HG02884 (cell line): Measurements from ENCODE around the gene FYB1.
"Not testable (repeated sequence)": the region's sequence is repeated elsewhere in the genome, so short reads cannot be mapped to it uniquely, and the experiment has no call there.

ENCODE experiments used
- ATAC-seq: cut with Tn5 transposase; IDR thresholded peaks from one replicate; pipeline ENCODE4 v1.9.1; 2021; ENCODE audit warnings: mild to moderate bottlenecking, moderate library complexity; ENCODE audit not compliant: unreplicated experiment

The FYB1 gene

DNA sequence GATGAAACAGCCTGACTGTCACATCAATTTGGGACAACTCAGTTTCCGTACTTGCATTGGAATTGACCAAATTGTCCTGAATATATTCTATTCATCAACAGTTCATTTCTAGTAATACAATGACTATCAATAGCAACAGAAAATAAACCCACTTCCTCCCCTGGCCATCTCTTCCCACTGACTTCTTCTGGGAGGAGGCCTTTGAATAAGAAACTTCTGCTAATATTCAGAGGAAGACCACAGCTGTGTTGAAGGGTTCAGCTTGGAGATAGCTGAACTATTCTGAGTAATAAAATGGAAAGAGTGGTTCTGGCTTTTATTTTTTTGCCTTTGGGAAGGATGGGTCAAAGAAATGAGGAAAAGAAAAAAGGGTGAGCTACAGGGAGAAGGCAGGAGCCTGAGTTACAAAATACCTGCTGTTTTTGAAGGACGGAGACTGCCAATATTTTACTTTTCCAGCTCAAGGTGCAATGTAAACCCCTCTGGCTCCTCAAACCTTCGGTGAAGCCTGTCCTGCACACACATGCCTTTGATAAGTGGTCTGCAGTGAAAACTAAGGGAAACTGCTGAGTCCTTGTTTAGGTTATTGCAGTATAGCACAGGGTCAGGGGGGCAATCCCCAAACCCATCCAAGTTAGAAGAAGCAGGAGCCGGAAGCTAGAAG is 29.9 kb downstream of the FYB1 start:
- ATAC-seq: no peak

DNA sequence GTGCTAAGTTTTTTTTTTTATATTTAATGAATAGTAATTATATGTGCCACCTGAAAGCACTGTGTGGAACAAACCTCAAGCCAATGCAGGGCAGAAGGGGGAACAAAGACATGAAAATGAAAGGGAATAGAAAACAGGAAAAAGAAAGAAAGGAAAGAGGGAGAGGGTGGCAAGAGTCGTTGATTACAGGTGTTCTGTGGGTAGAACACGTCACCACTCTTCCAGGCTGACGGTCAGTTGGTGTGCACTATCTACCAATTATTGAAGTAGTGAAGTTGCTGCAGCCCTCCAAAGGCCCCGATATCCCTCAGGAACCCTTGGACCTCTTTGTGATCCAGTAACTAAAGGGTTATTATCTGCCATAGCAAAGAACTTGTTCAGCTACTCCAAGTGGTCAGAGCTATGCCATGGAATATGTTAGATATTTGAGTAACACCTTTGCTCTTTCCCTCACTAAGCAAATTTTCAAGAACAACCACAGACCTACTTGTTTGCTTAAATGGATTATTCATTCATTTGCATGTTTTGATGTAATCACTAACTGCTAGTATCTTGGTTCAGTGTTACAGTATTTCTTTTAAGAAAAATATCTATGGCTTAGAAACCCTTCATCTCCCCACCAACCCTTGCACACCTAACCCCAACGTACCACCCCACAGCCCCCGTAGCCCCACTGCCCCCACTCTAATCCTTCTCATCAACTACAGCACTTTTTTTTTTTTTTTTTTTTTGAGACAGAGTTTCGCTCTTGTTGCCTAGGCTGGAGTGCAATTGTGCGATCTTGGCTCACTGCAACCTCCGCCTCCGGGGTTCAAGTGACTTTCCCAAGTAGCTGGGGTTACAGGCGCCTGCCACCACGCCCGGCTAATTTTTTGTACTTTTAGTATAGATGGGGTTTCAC is 31.3 kb downstream of the FYB1 start:
- no peak for ATAC-seq

GRCh38 chr5:39186722-39187539 is 32.4 kb downstream of the FYB1 start:
- no peak for ATAC-seq

GRCh38 chr5:39186289-39186688 is 33.1 kb downstream of the FYB1 start:
- ATAC-seq: no peak

- ATAC-seq: no peak
Observed at GRCh38 chr5:39185761-39186160, 33.6 kb downstream of the FYB1 start.

DNA sequence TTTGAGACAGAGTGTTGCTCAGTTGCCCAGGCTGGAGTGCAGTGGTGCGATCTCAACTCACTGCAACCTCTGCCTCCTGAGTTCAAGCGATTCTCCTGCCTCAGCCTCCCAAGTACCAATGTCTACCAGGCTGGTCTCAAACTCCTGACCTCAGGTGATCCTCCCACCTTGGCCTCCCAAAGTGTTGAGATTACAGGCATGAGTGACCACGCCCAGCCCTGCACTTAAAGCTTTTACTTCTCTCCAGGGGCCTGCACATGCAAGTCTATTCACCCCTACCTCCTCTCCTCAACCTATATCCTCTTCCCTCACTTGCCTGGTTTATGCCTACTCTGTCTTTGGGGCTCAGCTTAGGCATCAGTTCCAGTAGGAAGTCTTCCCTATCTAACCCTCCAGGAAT is 39.8 kb downstream of the FYB1 start:
- ATAC-seq: not testable (repeated sequence)

- no peak for ATAC-seq
Observed at GRCh38 chr5:39178861-39179260, 40.5 kb downstream of the FYB1 start.

GRCh38 chr5:39178171-39178570 is 41.2 kb downstream of the FYB1 start:
- no peak for ATAC-seq

DNA sequence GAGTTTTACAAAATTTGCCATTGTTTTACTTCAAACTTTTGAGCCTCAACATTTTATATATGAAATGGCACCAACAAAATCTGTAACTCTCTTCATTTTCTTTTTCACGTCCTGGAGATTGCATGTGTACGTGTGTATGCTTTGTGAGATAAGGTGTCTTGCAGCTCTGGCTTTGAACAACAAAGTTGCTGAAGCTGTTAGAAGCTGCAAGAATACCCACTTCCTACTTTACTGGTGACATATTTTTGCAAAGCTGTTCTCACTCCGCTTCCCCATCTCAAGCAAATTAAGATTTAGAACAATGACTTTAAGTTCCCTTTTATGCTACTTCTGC is 41.8 kb downstream of the FYB1 start:
- peak; percentile 68 for ATAC-seq

DNA sequence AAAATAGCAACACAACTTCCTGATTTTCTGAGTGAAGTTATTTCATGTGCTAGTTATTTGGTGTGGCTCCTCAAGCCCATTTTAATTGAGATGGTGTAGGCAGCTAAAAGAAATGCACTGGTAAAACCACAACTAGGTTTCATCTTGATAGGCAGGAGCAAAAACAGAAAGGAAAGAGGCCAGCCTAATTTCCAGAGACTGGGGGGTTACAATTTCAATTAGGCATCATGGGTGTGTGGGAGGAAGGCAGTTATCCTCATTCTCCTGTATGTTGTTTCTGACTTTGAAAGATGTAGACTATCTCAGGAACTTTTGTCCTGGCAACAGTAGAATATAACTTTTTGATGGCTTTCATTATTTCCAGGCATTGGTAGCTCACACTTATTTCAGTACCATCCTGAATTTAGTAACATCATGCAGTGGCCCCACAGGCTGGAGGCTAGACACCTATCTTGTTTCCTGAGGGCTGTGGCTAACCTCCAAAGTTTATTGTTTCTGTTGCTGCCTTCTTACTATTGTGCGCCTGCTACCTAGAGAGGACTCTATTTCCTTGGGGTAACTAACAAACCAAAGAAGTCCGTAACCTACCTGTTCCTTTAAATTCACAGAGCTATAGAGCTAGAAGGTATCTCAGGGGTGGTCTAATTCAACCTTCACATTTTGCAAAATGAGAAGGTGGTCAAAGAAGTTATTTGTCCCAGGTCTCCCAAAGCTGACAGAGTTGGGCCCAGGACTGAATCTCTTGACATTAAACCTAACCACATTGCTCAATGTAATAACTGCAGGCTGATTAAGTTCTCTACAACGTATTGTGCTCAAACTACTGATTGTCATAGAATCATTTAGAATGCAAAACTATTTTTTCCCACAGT is 42.4 kb downstream of the FYB1 start:
- ATAC-seq: peak; percentile 40

GRCh38 chr5:39175273-39175955 is 43.9 kb downstream of the FYB1 start:
- ATAC-seq: no peak

DNA sequence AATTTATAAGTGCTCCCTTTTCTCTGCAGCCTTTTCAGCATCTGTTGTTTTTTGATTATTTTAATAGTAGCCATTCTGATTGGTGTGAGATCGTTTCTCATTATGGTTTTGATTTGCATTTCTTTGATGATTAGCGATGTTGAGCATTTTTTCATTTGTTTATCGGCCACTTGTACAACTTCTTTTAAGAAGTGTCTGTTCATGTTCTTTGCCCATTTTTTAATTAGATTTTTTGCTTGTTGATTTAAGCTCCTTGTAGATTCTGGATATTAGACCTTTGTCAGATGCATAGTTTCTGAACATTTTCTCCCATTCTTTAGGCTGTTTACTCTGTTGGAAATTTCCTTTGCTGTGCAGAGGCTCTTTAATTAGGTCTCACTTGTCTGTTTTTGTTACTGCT is 46.3 kb downstream of the FYB1 start:
- ATAC-seq: no peak

GRCh38 chr5:39172593-39172992 is 46.8 kb downstream of the FYB1 start:
- no peak for ATAC-seq

- ATAC-seq: no peak
Observed at GRCh38 chr5:39171647-39172046, 47.7 kb downstream of the FYB1 start.

DNA sequence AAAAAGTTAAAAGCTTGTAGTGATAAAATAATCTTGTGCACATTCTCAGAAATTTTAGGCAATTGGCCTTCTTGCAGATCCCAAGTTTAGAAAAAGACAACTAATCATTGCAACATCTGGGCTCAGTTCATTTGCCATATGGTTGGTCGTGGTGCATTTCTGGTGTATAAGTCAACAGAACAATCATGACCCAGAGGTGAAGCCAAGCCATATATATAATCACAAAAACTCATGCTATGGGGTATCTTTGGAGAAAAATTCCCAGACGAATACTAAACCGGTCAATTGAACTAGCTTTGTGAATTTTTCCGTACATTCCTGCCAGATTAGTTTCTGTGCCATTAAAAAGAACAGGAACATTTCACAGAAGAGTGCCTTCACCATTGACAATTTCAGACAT is 50.3 kb downstream of the FYB1 start:
- no peak for ATAC-seq

GRCh38 chr5:39167972-39168342 is 51.4 kb downstream of the FYB1 start:
- ATAC-seq: no peak

- ATAC-seq: no peak
Observed at GRCh38 chr5:39167141-39167971, 52.0 kb downstream of the FYB1 start.

DNA sequence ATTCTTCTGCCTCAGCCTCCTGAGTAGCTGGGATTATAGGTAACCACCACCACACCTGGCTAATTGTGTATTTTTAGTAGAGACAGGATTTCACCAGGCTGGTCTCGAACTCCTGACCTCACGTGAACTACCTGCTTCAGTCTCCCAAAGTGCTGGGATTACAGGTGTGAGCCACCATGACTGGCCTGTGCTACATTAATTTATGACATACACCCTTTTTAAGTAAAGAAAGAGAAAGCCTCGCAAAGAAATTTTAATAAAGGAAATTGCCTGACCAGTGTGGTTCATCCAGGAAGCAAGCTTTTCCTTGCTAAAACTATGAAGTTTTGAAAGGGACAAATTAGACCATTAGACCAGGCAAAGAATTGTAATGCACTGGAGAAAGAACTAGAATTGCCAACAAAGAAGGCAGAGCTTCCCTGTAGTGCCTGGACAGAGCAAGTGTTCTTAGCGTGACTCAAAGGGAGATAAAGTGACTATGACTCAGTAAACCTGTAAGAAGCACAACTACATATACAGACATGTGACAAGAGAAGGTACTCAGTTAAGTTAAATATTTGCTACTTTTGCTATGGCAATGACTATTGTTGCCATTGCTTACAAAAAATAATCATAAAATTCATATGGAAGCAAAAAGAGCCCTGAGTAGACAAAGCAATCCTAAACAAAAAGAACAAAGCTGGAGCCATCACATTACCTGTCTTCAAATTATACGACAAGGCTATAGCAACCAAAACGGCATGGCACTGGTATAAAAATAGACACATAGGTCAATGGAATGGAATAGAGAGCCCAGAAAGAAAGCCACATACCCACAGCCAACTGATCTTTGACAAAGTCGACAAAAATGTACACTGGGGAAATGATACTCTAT is 54.6 kb downstream of the FYB1 start:
- ATAC-seq: no peak
